Breast epithelium (tissue), 3 donors: ENCODE data around the gene ENC1.

ENCODE experiments used
- POLR2AphosphoS5 ChIP-seq, 3 donors: sonication (generic); formaldehyde crosslinking; IDR thresholded peaks; one replicate each; pipeline ENCODE4 v1.6.1; 2017; ENCODE audit warnings: antibody characterized with exemption in 3 of 3
- TF ChIP-seq, protein P1 (sequence below), 3 donors: fragments of 450-650 bp; IDR thresholded peaks; one replicate each; pipeline ENCODE4 v1.5.1; 2016 to 2017; ENCODE audit warnings: antibody characterized with exemption in 3 of 3, mild to moderate bottlenecking in 3 of 3, moderate library complexity in 3 of 3

- TF ChIP-seq, protein P1, sequence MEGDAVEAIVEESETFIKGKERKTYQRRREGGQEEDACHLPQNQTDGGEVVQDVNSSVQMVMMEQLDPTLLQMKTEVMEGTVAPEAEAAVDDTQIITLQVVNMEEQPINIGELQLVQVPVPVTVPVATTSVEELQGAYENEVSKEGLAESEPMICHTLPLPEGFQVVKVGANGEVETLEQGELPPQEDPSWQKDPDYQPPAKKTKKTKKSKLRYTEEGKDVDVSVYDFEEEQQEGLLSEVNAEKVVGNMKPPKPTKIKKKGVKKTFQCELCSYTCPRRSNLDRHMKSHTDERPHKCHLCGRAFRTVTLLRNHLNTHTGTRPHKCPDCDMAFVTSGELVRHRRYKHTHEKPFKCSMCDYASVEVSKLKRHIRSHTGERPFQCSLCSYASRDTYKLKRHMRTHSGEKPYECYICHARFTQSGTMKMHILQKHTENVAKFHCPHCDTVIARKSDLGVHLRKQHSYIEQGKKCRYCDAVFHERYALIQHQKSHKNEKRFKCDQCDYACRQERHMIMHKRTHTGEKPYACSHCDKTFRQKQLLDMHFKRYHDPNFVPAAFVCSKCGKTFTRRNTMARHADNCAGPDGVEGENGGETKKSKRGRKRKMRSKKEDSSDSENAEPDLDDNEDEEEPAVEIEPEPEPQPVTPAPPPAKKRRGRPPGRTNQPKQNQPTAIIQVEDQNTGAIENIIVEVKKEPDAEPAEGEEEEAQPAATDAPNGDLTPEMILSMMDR (IDR thresholded peaks at IDR 0.05) = no peak
- TF ChIP-seq POLR2AphosphoS5 (IDR thresholded peaks at IDR 0.05) = no peak
These were observed 18.4 kb downstream of the ENC1 start for GRCh38 chr5:74622122-74622521.
